ENCODE data around the gene RYR2.

- TF ChIP-seq POLR2A (IDR thresholded peaks at IDR 0.05) = no peak
- no peak for TF ChIP-seq CTCF (IDR thresholded peaks at IDR 0.05)
These were observed 356.8 kb downstream of the RYR2 start for GRCh38 chr1:237398751-237399150.
